Activated CD4-positive, alpha-beta T cell treated with anti-CD3 and anti-CD28 coated beads for 48 hours (primary cell): ENCODE data around the gene EML4.
A peak's percentile ranks its signal among the peaks of the same experiment; 100 is the strongest.
"Not testable (repeated sequence)": the region's sequence is repeated elsewhere in the genome, so short reads cannot be mapped to it uniquely, and the experiment has no call there.

Source experiments
- DNase-seq: peaks from one replicate; pipeline ENCODE4 v3.0.0-alpha.2; 2020

EML4 gene

DNA sequence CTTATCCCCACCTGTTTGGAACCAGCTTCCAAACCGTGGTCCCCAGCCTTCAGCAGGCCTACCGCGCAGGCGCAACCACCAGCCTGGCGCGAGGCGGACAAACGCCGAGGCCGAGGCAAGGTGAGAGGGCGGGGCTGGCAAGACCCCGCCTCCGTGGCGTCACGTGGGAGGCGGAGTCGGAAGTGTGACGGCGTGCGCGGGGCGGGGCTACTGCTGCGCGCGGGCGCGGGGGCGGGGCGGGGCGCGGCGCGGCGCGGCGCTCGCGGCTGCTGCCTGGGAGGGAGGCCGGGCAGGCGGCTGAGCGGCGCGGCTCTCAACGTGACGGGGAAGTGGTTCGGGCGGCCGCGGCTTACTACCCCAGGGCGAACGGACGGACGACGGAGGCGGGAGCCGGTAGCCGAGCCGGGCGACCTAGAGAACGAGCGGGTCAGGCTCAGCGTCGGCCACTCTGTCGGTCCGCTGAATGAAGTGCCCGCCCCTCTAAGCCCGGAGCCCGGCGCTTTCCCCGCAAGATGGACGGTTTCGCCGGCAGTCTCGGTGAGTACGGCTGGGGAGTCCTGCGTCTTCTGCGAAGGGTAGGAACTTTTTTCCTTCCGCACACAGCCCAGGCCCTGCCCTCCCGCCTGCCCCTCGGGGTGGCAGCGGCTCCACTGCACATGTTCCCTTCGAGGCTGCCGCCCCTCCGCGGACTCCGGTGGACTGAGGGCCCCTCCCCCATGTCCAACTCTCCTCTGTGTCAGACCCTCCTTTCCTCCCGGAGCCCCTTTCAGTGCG is at the start of gene EML4:
Gene EML4 (plus strand): TSS at position 254 of the 774 bp plus-strand sequence. CDS start 259 bp downstream, at position 513.
- peak; percentile 94 for DNase-seq

DNA sequence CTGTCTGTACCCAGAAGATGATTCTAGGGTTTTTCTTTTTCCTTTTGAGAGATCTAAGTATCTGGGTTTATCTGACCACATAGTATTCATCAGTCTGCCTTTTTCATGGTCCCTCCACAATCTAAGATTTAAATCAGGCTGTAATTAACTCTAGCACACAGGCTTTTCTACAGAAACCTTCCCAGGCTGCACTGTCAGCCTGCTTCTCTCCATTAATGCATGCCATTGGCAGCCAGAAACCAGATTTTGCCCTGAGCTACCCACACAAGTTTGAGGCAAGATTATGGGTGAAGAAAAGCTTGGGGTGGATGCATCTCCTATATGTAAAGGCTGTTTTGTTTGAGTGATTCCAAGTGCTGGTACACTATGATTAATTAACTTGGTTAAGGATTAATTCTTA is 45.7 kb upstream of the EML4 start:
- no peak for DNase-seq

GRCh38 chr2:42124011-42124785 is 45.0 kb upstream of the EML4 start:
- DNase-seq, result no peak

GRCh38 chr2:42125841-42126594 is 43.1 kb upstream of the EML4 start:
- no peak for DNase-seq

- not testable (repeated sequence) for DNase-seq
These were observed 42.3 kb upstream of the EML4 start for GRCh38 chr2:42126873-42127272.

- DNase-seq, result no peak
These were observed 41.4 kb upstream of the EML4 start for GRCh38 chr2:42127425-42128424.

- DNase-seq, result no peak
These were observed 40.2 kb upstream of the EML4 start for GRCh38 chr2:42128721-42129486.

DNA sequence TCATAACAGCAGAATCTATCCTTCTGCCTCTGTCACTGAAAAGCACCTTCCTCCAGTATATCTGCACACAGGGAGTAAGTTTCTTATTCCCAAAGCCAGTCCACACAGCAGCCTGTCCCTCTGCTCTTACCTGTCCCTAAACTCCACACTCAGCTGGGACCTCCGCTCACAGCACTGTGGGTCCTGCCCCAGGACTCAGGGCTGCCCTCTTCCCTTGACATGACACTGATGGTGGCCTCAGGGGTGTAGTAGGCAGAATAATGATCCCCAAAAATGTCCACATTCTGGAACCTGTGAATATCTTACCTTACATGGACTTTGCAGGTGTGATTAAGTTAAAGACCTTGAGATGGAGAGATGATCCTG is 39.7 kb upstream of the EML4 start:
- no peak for DNase-seq

DNA sequence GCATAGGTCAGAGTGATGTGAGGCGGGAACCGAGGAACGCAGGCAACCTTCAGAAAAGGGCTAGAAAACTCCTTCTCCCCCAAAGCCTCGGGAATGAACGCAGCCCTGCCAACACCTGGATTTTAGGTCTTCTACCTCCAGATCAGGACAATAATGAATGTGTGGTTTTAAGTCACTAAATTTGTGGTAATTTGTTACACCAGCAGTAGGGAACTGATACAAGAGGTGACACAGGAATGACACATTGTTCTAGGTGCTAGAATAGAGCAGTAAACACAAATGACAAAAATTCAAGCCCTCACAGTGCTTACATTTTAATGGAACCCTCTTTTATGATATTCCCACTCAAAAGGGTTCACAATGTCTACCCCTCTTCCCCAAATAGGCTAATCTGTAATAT is 39.2 kb upstream of the EML4 start:
- DNase-seq, result no peak

- DNase-seq, result not testable (repeated sequence)
These were observed 38.3 kb upstream of the EML4 start for GRCh38 chr2:42130858-42131257.

DNA sequence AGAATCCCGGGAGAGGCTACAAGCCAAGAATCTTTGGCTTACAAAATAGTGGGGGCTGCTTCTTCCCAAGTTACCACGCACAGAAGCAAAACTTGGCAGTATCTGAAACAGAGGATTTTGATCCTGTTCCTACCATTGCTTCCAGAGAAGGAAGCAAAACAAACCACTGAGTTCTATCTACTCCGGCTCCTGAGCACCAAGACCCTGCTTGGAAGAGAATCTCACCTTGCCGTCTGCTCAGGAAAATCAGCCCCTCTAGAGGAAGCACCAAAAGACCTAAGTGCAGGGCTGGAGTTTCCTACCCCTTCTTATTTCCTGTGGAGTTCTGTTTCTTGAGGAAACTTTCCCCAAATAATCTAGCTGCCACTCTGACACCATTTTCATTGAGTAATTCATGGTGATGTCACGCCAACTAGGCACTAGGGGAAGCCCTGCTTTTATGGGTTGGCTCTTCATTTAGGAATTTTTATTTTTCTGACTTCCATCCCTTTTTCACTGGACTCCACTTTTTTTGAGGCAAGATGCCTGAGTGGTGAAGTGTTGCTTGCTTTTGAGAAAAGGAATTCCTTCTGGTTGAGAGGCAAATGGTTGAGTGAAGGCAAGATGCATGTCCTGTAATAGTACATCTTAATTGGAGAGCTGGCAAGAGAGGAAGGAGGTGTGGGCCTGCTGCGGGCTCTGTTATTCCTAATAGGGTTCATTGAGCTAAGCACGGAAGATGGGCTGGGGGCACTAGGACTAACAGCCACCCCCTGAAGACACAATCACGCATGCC is 36.8 kb upstream of the EML4 start:
- no peak for DNase-seq

GRCh38 chr2:42132966-42133641 is 36.0 kb upstream of the EML4 start:
- peak; percentile 91 for DNase-seq

GRCh38 chr2:42133771-42134195 is 35.4 kb upstream of the EML4 start:
- no peak for DNase-seq

DNA sequence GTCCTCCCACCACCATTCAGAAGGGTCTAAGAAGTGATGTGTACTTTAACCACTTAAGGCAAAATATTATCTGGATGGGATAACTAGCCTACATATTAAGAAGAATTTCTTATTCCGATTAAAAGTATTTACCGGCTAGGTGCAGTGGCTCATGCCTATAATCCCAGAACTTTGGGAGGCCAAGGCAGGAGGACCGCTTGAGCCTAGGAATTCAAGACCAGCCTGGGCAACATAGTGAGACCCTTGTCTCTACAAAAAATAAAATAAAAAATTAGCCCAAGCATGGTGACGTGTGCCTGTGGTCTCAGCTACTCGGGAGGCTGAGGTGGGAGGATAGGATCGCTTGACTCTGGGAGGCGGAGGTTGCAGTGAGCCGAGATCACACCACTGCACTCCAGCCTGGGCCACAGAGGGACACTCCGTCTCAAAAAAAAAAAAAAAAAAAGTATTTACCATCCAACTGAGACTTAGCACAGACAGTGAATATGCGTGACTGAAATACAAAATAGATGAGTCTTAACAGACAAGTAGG is 34.7 kb upstream of the EML4 start:
- DNase-seq, result not testable (repeated sequence)

DNA sequence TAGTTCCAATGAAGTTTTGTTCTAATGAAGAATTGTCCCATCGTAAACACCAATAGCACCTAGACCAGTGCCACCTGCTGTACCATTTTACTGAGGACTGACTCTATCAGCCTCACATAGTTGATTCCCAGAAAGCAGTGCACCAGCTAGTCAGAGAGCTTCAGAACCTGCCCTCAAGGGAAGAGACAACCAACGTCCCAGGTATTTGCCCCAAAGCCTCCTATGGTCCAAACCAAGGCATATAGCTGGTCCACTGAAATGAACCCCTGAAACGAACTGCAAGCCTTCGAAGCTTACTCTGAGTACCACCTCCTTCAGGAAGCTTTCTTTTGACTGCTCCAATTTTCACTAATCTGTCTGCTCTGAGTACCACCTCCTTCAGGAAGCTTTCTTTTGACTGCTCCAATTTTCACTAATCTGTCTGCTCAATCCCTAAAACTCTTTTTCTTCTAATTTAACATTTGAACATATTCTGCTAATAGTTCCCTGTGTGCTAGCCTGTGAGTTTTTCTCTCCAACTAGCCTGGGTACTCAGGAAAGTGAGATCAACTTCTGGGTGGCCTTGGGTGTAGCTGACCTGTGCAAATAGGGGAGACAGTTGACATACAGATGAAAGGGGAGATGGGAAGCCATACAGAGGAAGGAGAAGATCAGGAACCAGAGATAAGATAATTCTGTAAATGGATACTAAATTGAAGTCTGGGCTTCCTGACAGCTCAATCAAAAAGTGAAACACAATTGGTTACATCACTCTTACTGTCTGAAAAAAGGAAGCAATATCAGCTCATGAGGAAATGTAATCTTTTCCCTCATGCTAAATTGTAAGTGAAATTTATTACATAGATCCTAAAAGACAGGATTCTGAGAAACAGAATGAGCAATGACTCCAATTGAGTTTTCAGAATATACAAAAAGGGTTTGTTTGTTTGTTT is 33.5 kb upstream of the EML4 start:
- no peak for DNase-seq

- DNase-seq, result no peak
These were observed 32.4 kb upstream of the EML4 start for GRCh38 chr2:42136782-42137124.

- no peak for DNase-seq
These were observed 31.9 kb upstream of the EML4 start for GRCh38 chr2:42137125-42137841.
